CD4-positive, alpha-beta T cell treated with Interleukin-2 at 100 ng/mL for 4 hours (primary cell): ENCODE data around the gene CCDC66.

Source experiments
- DNase-seq: peaks from one replicate; pipeline ENCODE4 v3.0.0-alpha.2; 2020; ENCODE audit warnings: low spot score

Gene CCDC66

DNA sequence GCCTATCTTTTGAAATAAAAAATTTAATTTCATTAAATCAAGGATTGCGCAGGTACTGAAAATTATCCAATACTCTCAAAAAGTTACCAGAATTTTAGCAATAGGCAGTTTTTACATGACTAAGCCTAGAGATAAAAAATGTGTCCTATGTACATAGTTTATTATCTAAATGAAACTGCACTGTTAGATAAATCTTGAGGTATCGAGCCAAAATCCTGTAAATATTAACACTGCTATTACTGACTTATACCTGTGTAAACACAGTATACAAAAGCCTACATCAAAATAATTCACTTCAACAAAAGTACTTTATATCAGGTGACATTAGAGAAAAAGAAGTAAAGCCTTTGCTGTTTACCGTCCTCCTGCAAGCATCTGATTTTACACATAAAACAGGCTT is 65.4 kb downstream of the CCDC66 start:
- no peak for DNase-seq

DNA sequence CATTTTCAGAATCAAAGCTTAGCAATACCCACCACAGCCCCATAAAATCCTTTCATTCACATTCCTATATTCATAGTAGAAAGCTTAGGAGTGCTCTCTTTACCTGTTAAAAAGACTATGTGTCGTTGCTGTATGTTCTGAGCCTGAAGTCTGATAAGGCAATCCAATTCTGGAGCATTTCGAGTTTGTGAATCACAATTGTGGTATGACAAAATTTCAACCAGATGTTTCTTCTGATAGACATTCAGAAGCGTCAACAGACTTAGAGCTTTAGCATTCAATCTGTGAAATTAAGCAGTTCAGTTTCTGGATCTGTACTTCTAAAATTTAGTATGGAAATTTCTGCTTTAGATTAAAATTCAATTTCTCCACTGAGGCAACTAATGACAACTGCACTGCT is 67.8 kb downstream of the CCDC66 start:
- DNase-seq = no peak

DNA sequence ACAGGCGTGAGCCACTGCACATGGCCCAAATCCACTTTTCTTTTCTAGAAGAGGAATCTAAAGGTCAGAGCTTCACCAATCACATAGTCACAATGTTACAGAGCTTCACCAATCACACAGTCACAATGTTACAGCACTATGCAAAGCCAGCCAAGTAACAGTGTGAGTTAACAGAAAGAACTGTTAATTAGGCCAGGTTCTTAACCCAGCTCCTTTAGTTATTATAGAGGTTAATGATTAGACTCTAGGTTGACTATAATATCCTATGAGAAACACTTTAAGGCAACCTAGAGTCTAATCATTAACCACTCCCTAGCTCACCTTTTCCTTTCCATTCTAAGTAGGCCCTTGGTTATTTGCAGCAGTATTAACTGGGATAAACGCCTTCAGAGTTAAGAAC is 72.1 kb downstream of the CCDC66 start:
- DNase-seq = no peak

DNA sequence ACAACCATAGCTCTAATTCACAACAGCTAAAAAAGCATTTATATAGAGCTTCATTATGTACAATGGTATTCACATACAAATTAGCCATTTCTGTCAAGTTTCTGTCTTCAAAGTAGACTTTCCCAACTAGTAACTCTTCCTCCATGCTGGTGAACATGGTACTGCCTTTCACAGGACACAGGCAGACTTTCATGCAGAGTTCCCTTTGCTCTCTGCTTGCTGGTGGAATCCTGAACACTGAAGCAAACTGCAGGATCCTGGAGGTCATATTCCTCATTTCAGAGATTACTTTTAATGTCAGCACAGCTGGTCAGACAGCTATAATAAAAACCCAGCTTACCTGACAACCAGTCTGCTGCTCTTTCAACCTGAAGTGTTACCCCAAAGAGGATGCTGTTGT is 72.5 kb downstream of the CCDC66 start:
- no peak for DNase-seq

DNA sequence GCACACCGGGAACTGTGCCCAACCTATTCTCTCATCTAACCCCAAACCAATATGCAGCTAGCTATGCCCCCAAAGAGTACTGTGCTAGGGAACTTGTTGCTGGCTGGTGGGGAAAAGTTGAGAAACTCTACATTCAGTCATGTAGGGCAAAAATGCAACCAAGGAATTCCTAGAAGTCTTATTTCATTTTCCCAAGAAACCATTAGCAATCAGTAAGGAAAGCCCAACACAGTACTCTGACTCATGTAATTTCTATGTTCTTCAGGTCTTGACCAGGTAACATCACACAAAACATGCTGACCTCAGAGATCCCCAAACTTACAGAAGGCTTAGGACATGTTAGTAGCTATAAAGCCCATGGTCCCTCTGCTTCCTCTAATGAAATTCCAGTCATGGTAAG is 74.0 kb downstream of the CCDC66 start:
- no peak for DNase-seq

DNA sequence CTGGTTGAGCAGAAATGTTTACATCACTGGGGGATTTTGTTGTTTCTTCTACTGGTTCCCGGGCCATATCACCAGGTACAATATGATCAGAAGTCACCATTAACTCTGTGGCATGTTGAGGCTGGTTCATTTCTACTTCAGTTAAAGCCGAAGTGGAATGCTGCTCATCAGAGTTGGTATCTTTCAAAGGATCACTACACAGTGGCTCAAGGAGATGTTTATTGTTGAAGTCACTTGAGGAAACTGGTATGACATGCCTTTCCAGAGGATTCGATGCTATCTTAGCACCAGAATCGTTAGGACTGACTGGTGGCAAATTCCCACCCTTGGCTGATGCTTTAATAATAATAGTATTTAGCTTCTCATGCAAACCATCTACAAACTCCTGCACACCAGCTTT is 76.2 kb downstream of the CCDC66 start:
- DNase-seq = no peak

DNA sequence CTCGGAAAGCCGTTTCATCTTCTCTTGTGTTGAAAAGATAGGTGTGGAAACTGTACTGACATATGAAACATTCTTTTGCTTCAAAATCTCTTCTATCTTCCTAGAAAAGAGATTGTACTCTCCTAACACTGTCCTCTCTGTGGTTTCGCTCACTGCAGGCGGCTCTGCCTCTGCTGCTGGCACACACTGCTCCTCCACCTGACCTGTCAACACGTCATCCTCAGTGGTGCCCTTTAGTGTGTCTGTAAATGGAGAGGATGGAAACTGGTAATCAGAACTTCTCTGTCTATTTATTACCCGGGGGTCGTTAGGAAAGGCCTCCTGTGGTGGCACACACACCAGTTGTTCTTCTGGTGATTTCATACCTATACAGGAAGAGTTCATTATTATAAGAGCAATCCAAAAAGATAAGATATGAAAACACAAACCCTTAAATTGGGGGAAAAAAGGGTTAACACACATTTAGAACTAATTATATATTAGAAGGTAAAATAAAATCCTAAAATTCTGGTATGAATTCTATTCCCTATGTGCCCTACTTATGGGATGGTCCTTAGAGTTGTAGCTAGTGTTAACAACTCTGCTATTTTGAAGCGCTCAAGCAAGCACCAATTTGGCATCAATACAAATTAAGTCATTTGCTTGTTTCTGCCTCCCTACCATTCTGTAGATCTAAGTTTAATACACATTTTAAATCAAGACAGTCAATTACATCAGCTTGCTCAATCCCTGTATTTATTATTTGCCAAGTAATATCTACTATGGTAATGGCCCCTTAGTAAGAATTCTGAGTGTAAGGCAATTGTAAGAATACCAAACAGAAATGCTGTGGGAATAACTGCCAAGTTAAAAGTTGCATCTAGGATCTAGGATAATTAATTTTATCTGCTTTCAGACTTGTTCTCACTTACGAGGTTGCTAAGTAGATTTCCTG is 76.9 kb downstream of the CCDC66 start:
- no peak for DNase-seq

DNA sequence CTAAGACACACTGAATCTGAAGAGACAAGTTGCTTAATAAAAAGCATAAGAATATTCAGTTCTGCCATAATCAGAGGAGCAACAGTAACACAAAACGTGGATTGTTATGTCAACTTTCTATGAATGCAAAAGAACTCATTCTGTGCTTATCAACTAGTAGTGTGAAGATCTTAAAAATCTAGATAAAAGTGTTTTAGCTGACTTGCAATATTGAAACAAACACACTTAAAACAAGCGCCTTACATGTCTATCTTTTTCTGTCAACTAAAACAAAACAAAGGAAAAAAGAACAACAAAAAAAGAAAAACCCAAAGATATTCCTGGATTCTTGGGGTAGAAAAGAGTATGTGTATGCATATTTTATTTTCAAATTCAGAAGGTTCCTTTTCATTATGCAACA is 88.4 kb downstream of the CCDC66 start:
- DNase-seq = no peak

DNA sequence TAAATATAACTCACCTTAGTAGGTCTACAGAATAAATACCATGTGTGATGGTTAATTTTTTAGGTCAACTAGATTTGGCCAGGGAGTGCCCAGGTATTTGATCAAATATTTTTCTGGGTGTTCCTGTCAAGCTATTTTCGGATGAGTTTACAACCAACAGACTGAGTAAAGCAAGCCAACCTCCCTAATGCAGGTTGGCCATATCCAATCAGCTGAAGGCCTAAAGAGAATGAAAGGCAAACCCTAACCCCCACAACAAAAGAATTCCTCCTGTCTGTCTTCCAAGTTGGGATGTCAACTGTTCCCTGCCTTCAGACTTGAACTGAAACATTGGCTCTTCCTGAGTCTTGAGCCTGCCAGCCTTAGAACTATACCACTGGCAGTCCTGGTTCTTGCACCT is 97.5 kb downstream of the CCDC66 start:
- no peak for DNase-seq

DNA sequence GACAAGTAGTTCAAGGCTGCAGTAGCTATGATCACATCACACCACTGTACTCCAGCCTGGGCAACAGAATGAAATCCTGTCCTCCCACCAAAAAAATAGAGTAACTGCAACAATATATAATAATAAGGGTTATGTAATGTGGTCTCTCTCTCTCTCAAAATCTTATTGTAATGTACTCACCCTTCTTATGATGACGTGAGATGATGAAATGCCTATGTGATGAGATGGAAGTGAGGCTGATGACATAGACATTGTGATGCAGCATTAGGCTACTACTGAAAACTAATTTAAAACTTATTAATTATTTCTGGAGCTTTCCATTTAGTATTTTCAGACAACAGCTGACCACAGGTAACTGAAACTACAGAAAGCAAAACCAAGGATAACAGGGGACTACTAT is 98.7 kb downstream of the CCDC66 start:
- no peak for DNase-seq

DNA sequence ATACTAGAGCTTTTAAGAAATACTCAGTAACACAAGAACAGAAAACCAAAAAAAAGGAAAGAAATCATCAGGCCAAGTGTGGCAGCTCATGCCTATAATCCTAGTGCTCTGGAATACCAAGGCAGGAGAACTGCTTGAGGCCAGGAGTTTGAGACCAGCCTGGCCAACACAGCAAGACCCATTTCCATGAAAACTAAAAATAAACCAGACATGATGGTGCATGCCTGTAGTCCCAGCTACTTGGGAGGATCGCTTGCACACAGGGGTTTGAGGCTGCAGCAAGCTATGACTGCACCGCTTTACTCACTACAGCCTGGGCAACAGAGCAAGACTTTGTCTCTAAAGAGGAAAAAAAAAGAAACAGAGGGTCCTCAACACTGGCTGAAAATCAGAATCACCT is 107.8 kb downstream of the CCDC66 start:
- no peak for DNase-seq

DNA sequence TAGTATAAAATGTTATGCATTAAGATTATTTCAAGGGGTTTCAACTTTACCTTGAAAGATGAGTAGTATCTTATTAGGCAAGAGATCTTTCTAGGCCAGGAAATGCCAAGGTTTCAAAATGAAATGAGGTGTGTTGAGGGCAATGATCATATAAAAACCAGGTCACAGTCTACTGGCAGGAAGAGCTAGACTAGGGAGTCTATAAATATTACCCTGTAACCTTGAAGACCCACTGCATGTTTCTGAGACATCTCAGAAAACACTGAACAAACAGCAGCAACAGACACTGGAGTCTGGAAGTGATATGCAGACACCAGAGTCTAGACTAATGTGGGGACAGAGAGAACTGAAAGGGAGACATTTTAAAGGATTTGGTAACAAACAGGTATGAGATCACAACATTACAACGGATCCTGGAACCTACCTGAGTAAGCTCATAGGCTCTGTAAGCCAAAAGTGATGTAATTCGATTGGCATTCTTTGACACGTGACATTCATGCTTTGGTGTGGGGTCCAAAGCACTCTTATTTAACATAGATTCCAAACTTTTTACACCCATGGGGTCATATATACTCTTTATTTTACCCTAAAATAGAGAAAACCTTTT is 111.1 kb downstream of the CCDC66 start:
- no peak for DNase-seq
